GM12891 (cell line): ENCODE measurements around the gene CTTNBP2NL.

Source experiments
- POLR2A ChIP-seq: IDR thresholded peaks from 2 replicates; pipeline ENCODE4 v1.6.1; 2011; ENCODE audit warnings: low read depth, low read length, control low read depth
- POLR2AphosphoS5 ChIP-seq: IDR thresholded peaks from 2 replicates; pipeline ENCODE4 v1.6.1; 2011; ENCODE audit warnings: low read depth, low read length, control low read depth
- TAF1 ChIP-seq: IDR thresholded peaks from 2 replicates; pipeline ENCODE4 v1.6.1; 2011; ENCODE audit warnings: low read depth, low read length, control low read depth

- TF ChIP-seq POLR2A (no peak), POLR2AphosphoS5 (no peak), TAF1 (no peak)
Observed at GRCh38 chr1:112373806-112374205, 22.2 kb upstream of the CTTNBP2NL start.
